Mammary epithelial cell (primary cell): ENCODE results near the gene TNS1.

Experiments used
- CTCF ChIP-seq, 2 donors: IDR thresholded peaks in 1 of 2; conservative IDR thresholded peaks in 1 of 2; 2 replicates each; pipeline ENCODE4 v1.5.1; 2011 to 2012; ENCODE audit warnings: inconsistent platforms in 2 of 2, low read length in 2 of 2, mild to moderate bottlenecking in 2 of 2, control low read depth in 1 of 2, low read depth in 1 of 2; ENCODE audit not compliant: insufficient read depth in 1 of 2; ENCODE audit errors: extremely low read depth in 1 of 2
- EZH2 ChIP-seq: IDR thresholded peaks from 2 replicates; pipeline ENCODE4 v1.6.1; 2012; ENCODE audit warnings: low read length, inconsistent platforms, borderline replicate concordance

GRCh38 chr2:217903142-217903858 lies 99.5 kb downstream of the TNS1 start:
- TF ChIP-seq CTCF (conservative IDR thresholded peaks at IDR 0.05 in 1 of 2, IDR thresholded peaks at IDR 0.05 in 1 of 2; ENCODE audit: extremely low read depth in 1 of 2, insufficient read depth in 1 of 2, low read depth in 1 of 2, low read length in 2 of 2), result no peak
- no peak for TF ChIP-seq EZH2
